Fibroblast of skin of right biceps (primary cell): Measurements from ENCODE around the gene CACNA1D.
"Not testable (repeated sequence)": the region's sequence is repeated elsewhere in the genome, so short reads cannot be mapped to it uniquely, and the experiment has no call there.

Experiments
- DNase-seq: peaks from one replicate; pipeline ENCODE4 v3.0.0-alpha.2; 2013

Gene CACNA1D

GRCh38 chr3:53493963-53494791 is at the start of gene CACNA1D:
Gene CACNA1D (plus strand): TSS chr3:53494611. CDS start chr3:53495167, 556 bp downstream.
- DNase-seq: peak; percentile 12

- DNase-seq: no peak
These were observed 37.3 kb upstream of the CACNA1D start for GRCh38 chr3:53457068-53457467.

GRCh38 chr3:53460326-53460725 is 34.1 kb upstream of the CACNA1D start:
- DNase-seq: no peak

GRCh38 chr3:53464424-53464823 is 30.0 kb upstream of the CACNA1D start:
- DNase-seq: peak; percentile 2

GRCh38 chr3:53469758-53470157 is 24.7 kb upstream of the CACNA1D start:
- DNase-seq: not testable (repeated sequence)

GRCh38 chr3:53473422-53473821 is 21.0 kb upstream of the CACNA1D start:
- DNase-seq: no peak

GRCh38 chr3:53476372-53476771 is 18.0 kb upstream of the CACNA1D start:
- not testable (repeated sequence) for DNase-seq

GRCh38 chr3:53477689-53478088 is 16.7 kb upstream of the CACNA1D start:
- not testable (repeated sequence) for DNase-seq

- DNase-seq: no peak
These were observed 16.1 kb upstream of the CACNA1D start for GRCh38 chr3:53478166-53478830.

- no peak for DNase-seq
These were observed 15.3 kb upstream of the CACNA1D start for GRCh38 chr3:53478921-53479664.

- no peak for DNase-seq
These were observed 12.2 kb upstream of the CACNA1D start for GRCh38 chr3:53482227-53482626.

- DNase-seq: no peak
These were observed 10.6 kb upstream of the CACNA1D start for GRCh38 chr3:53483821-53484220.

- no peak for DNase-seq
These were observed 9.4 kb upstream of the CACNA1D start for GRCh38 chr3:53484984-53485383.

GRCh38 chr3:53485675-53486403 is 8.6 kb upstream of the CACNA1D start:
- DNase-seq: no peak

GRCh38 chr3:53486961-53487654 is 7.3 kb upstream of the CACNA1D start:
- DNase-seq: no peak

GRCh38 chr3:53489386-53489785 is 5.0 kb upstream of the CACNA1D start:
- DNase-seq: no peak

GRCh38 chr3:53489787-53490458 is 4.5 kb upstream of the CACNA1D start:
- no peak for DNase-seq

- no peak for DNase-seq
These were observed 3.9 kb upstream of the CACNA1D start for GRCh38 chr3:53490459-53490968.

GRCh38 chr3:53491276-53491675 is 3.1 kb upstream of the CACNA1D start:
- DNase-seq: no peak

GRCh38 chr3:53493595-53493962 is 832 bp upstream of the CACNA1D start:
- DNase-seq: no peak

GRCh38 chr3:53495146-53495519 is 722 bp downstream of the CACNA1D start:
- DNase-seq: no peak
